Glutamatergic neuron (in vitro differentiated cells): ENCODE data around the gene NEAT1. TPM values are rescaled to one million over a fixed set of nuclear protein-coding genes. Genes with fewer than 3 reads are reported as not detected.

ENCODE experiments used
- DNase-seq: peaks from one replicate; pipeline ENCODE4 v3.0.0; 2022
- H3K27ac Mint-ChIP-seq: one replicate; pipeline ENCODE4 v1.8.0; 2020; ENCODE audit warnings: mild to moderate bottlenecking, mixed read lengths, inconsistent platforms; ENCODE audit not compliant: unreplicated experiment
- H3K27me3 Mint-ChIP-seq: one replicate; pipeline ENCODE4 v1.8.0; 2020; ENCODE audit warnings: mild to moderate bottlenecking, moderate library complexity, mixed read lengths, inconsistent platforms; ENCODE audit not compliant: unreplicated experiment
- H3K36me3 Mint-ChIP-seq: one replicate; pipeline ENCODE4 v1.8.0; 2020; ENCODE audit warnings: mild to moderate bottlenecking, mixed read lengths, inconsistent platforms; ENCODE audit not compliant: unreplicated experiment
- H3K4me1 Mint-ChIP-seq: one replicate; pipeline ENCODE4 v1.8.0; 2020; ENCODE audit warnings: mild to moderate bottlenecking, low read depth, mixed read lengths, inconsistent platforms; ENCODE audit not compliant: unreplicated experiment
- H3K4me3 Mint-ChIP-seq: one replicate; pipeline ENCODE4 v1.8.0; 2020; ENCODE audit warnings: mild to moderate bottlenecking, mixed read lengths, inconsistent platforms; ENCODE audit not compliant: unreplicated experiment
- H3K9me3 Mint-ChIP-seq: one replicate; pipeline ENCODE4 v1.8.0; 2020; ENCODE audit warnings: mild to moderate bottlenecking, moderate library complexity, mixed read lengths, inconsistent platforms; ENCODE audit not compliant: unreplicated experiment
- total RNA-seq: library from RNA; stranded (reverse); fragmentation: NEBNext Ultra II Directional; extraction: Animal tissue kit (Norgen Biotek cat#: 25700); gene quantifications from one replicate; pipeline ENCODE4 v1.2.1, GENCODE V29; 2021; ENCODE audit not compliant: unreplicated experiment
- TF ChIP-seq, protein P1 (sequence below): fragments of 200-600 bp; sonication (generic); IDR thresholded peaks from one replicate; pipeline ENCODE4 v1.5.0; 2021; ENCODE audit not compliant: partially characterized antibody, unreplicated experiment

Gene NEAT1
- total RNA-seq, 1 donor from 2014 or later, result 107 TPM

DNA sequence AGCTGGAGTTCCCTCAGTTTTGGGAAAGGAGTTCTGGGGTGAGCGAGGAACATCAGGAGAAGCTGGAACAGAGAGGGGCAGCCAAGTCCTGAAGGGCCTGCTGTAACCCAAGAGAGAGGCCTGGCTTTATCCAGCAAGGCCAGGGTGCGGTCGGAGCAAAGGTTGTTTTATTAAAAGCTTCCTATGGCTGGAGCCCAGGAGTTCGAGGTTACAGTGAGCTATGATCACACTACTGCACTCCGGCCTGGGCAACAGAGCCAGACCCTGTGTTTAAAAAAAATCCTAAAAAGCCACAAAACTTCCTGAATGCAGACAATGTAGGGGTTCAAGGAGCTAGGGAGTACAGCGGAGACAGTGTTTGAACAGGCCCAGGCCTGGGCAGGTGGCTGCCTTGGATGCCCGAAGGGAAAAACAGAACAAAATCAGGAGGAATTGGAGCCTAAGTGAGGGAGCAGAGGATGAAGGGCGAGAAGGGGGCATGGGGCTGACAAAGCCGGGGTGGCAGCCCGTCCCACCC lies 54.1 kb downstream of the NEAT1 start:
- TF ChIP-seq, protein P1, sequence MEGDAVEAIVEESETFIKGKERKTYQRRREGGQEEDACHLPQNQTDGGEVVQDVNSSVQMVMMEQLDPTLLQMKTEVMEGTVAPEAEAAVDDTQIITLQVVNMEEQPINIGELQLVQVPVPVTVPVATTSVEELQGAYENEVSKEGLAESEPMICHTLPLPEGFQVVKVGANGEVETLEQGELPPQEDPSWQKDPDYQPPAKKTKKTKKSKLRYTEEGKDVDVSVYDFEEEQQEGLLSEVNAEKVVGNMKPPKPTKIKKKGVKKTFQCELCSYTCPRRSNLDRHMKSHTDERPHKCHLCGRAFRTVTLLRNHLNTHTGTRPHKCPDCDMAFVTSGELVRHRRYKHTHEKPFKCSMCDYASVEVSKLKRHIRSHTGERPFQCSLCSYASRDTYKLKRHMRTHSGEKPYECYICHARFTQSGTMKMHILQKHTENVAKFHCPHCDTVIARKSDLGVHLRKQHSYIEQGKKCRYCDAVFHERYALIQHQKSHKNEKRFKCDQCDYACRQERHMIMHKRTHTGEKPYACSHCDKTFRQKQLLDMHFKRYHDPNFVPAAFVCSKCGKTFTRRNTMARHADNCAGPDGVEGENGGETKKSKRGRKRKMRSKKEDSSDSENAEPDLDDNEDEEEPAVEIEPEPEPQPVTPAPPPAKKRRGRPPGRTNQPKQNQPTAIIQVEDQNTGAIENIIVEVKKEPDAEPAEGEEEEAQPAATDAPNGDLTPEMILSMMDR, result no peak
- peaks cover 28% of the 10 kb centered on the region for H3K4me1 Mint-ChIP-seq
- no peak for DNase-seq
- H3K27me3 Mint-ChIP-seq, result peaks cover 2% of the 10 kb centered on the region
- H3K9me3 Mint-ChIP-seq, result peaks cover 10% of the 10 kb centered on the region
- H3K27ac Mint-ChIP-seq, result peak overlapping the region; percentile 99
- peak overlapping the region; percentile 92 for H3K4me3 Mint-ChIP-seq
- no peaks in the 10 kb centered on the region for H3K36me3 Mint-ChIP-seq

DNA sequence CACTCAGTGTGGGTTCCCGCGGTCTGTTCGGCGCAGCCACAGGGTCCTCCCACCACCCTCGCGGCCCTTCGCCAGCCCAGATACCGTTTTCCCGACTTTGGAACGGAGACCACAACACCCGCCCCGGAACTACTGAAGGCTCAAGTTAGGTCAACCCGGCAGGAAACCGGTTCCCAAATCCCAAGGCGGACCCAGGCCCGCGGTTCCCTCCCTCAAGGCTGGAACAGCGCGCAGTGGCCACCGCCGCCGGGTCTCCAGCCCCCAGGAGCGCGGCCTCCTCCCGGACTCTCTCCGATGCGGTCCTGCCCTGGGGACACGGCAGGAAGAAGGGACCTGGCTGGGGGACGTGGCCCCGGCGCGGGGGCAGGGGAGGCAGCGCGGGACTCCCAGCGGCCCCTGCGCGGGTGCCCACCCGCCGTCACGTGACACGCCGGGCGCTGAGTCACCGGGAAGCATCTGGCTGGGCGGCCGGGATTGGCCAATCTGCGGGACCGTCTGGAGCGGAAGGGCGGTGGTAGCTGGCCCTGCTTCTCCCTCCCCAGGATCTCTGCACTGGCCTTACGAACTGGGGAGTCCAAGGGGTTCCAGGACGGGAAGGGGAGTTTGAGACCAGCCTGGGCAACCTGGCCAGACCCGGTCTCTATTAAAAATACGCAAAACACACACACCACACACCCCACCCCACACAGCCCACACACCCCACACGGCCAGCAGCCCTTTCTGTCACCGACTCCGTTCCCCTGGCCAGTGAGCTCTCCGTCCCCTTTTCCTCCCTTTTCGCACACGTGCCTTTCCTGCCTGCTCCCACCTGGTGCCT lies 54.8 kb downstream of the NEAT1 start:
- peak; percentile 96 for DNase-seq
- Mint-ChIP-seq H3K4me1 (peaks cover 24% of the 10 kb centered on the region), H3K4me3 (peak overlapping the region; percentile 92), H3K27ac (peak overlapping the region; percentile 100), H3K27me3 (peaks cover 2% of the 10 kb centered on the region), H3K9me3 (peaks cover 8% of the 10 kb centered on the region), H3K36me3 (no peaks in the 10 kb centered on the region)
- TF ChIP-seq, protein P1, result no peak

- Mint-ChIP-seq H3K9me3 (peaks cover 8% of the 10 kb centered on the region), H3K27ac (peak overlapping the region; percentile 78), H3K36me3 (no peaks in the 10 kb centered on the region), H3K27me3 (peaks cover 2% of the 10 kb centered on the region), H3K4me1 (peaks cover 24% of the 10 kb centered on the region), H3K4me3 (peak overlapping the region; percentile 38)
- DNase-seq, result no peak
- TF ChIP-seq, protein P1, result no peak
Observed at GRCh38 chr11:65478388-65479183, 56.0 kb downstream of the NEAT1 start.

DNA sequence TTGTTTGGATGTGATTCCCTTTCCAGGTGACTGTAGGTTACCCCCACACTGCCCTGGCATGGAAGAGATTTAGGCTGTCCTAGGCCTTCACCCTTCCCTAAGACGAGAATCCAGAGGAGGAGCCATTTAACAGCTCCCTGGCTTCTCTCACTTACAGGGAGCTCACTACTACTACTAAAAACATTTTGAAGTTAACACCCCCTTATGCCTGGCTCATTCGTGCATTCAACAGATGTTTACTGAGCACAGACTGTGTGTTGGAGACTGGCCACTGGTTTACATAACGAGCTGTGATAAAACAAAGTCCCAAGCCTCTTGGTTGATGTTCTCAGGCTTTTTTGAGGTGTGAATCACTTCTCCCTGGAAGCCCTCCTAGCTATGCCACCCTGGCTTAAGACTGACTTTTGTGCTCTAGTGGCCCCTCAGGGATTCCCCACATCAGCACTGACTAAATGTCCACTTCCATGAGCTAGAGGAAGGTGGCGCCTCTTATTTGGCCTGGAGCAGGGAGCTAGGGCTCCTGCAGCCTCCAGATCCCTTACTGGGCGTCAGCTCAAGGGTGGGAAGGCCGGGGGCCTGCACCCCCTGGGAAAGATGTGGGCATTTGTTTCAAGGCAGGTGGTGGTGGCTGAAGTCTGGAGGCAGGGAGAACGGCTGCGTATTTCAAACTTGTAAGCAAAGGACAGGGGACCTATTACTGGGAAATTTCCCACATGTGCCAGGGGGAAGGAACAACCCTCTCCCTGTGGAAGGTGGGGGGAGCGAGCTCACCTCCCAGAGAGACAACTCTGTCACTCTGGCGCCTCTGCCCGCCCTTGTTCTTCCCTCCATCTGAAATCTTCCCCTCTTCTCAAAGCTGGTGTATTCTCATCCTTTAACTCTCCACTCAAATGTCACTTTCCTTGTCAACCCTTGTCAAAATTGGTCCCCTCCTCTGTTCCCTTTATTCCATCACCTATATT lies 56.9 kb downstream of the NEAT1 start:
- peak overlapping the region; percentile 78 for H3K27ac Mint-ChIP-seq
- peak overlapping the region; percentile 63 for H3K4me3 Mint-ChIP-seq
- peak; percentile 43 for DNase-seq
- peaks cover 8% of the 10 kb centered on the region for H3K9me3 Mint-ChIP-seq
- TF ChIP-seq, protein P1, result no peak
- H3K36me3 Mint-ChIP-seq, result no peaks in the 10 kb centered on the region
- peaks cover 2% of the 10 kb centered on the region for H3K27me3 Mint-ChIP-seq
- peaks cover 24% of the 10 kb centered on the region for H3K4me1 Mint-ChIP-seq
